GM18508 (cell line): ENCODE results near the gene PRKG1.
"Not testable (repeated sequence)": the region's sequence is repeated elsewhere in the genome, so short reads cannot be mapped to it uniquely, and the experiment has no call there.

Experiments
- ATAC-seq: cut with Tn5 transposase; IDR thresholded peaks from one replicate; pipeline ENCODE4 v1.9.1; 2021; ENCODE audit warnings: moderate number of reproducible peaks; ENCODE audit not compliant: insufficient read depth, unreplicated experiment

PRKG1 gene

DNA sequence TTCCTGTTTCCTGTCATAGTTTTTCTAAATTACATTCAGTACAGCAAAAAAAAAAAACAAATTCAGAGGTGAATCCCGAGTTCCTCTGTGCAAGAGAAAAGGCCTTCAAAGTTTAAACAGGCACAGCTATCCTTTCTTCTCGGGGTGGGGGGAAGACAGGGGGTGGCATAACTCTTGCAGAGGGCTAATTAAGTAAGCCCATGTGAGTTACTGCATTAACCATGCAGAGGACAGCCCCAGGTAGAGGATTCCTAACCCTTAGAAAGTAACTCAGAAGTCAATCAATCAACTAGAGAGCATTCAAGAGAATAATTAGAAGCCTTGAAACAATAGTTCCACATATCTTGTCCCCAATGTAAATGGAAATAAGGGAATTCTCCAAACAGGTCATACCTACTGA, 454.2 kb downstream of the PRKG1 start:
- no peak for ATAC-seq

DNA sequence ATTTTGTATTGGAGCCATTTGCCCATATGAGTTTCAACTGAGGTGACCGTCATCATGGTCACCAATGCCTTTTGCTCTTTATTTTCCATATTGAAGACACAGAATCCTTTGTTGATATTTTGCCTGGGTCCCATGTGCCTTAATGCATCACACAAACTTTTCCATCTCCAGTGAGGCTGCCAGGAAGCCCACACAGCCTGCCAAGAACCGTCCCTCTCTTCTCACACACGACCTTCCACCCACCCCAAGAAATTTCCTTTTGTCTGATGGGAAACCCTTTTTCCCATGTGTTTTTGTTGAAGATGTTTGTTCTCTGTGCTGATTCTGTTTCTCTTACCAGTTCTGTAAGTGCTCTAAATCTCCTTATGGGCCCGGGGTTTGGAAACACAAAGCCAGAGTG, 456.3 kb downstream of the PRKG1 start:
- no peak for ATAC-seq

DNA sequence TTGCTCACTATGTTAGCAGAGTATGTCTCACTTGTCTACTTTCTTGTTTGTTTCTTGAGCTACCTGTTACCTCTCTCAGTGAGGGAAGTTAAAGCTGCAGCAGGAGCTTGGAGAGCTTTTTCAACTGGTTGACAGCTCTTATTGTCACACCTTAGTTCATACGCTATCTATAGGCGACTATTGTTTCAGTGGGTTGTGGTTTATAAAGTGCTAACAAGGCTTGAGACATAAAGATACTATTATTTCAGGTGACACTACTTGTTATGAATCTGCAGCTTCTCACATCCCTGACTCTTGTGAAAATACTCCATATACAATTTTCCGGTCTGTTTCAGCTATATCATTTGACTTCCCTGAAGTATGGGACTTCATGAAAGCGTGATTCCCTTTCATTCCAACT, 457.8 kb downstream of the PRKG1 start:
- ATAC-seq, result no peak

DNA sequence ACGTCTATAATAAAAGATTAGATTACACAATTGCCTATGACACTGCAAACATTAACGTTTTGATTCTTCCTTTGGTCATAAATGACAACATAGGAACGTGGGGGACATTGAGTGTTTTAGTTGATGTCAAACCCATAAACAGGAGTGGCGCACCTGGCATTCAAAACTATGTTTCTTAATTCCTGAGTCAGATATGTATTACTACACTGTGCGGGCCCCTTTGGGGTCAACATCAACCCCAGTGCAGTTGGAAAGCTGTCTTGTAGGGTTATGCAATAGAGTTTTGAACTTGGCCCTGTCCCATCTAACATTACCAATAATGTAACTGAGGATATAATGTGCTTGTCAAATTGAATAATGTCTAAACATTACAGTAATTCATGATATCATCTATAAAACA, 468.6 kb downstream of the PRKG1 start:
- ATAC-seq, result no peak

DNA sequence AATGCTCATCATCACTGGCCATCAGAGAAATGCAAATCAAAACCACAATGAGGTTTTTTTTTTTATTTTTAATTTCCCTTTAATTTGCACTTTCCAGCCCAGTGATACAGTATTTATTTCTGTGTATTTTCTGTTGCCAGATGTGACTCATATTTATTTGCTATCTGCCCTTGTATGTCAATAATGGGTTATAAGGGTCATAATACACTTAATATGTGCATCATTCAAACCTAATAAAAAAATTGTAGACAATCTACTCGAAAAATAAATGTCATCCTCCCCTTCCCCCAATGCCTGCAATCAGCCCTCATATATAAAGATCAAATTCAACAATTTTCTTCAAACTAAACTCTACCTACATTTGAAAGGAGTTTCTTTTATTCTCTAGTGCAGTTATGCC, 470.6 kb downstream of the PRKG1 start:
- ATAC-seq, result no peak

DNA sequence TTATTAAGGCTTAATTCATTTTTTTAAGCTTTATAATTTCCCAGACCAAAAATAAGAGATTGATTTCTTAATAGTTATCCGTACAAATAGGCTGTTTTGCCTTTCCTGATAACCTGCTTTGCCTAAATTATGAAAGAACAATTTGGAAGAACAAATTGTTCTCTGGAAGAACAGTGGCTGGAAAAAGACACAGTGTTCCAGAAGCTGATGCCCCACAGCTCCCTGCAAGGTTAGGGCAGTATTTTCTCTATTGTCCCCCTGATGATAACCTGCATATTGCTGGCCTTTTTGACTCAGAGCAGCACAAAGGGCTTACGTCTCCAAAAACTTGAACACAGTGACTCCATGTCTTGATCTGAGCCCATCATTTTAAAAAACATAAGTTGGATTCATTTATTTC, 473.7 kb downstream of the PRKG1 start:
- ATAC-seq, result no peak

DNA sequence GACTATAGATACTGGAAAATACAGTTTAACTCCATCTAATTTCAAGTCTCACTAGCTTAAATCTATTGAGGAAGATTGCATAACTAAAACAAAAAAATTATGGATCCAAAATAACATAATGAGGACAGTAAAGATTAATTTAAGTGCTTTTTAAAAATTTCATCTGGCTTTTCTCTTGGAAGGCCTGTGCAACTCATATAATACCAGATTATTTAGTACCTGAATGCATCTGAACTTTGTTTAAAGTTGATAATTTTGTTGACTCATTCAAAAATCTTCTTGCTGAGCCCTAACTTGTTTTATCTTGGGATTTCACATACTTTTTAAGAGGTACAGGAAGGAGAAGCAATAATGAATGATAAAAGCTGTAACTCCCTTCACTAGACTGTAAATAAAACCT, 478.6 kb downstream of the PRKG1 start:
- ATAC-seq, result no peak

DNA sequence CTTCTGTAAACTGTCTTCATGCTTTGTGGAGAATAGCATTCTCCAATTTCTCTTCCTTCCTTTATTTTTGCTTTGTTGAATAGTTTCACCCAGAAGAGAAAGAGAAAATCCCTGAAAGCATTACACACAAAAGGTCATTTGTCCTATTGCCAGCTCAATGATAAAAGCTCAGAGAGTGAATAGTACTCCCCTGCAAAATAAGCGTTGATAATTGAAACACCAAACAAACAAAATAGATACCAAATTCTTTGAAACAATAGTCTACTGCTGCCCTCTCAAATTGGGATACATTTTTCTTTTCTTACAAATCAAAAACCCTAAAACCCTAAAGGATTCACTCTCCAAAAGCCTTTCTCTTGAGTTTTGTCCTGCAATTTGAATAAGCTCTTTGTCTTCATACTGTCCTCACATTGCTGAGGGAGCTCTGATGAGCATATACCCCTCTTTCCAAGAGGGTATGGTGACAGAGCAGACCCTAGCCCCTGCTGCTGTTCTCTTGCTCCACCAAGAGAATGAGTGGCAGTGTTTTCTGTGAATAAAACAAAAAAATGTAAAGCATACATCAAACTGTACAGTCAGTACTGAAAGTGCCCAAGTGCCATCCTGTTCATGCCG, 490.7 kb downstream of the PRKG1 start:
- ATAC-seq, result no peak

DNA sequence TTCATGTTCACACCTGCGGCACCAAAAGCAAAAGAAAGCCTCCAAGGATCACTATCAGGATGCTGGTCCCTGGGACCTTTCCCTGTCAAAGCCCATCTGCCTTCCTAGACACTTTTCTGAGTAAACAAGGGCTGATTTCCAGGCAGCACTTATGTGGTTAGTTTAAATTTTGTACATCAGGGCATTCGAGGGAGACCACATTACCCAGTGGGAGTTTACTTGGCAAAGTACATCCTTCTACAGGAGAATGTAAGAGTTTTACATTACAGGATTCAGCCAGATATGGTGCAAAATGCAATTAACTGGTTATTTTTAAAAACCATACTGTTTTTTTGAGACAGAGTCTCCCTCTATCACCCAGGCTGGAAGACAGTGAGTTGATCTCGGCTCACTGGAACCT, 493.0 kb downstream of the PRKG1 start:
- ATAC-seq, result no peak

DNA sequence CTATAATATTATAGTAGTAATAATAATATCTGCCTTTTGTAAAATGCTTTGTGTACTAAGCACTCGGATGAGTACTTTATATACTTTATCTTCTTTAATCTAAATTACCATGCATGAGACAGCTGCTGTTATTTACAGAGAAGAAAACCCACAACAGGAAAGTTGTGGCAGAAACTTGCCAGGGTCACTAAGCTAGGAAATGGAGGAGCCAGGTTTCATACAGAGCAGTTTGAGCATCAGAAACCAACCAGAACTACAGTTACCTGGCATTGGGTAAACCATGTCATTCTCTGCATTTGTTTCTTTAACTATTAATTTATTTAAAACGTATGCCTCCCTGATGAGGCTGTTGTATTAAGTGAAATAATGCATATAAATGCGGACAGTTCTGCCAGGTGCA, 495.2 kb downstream of the PRKG1 start:
- no peak for ATAC-seq

DNA sequence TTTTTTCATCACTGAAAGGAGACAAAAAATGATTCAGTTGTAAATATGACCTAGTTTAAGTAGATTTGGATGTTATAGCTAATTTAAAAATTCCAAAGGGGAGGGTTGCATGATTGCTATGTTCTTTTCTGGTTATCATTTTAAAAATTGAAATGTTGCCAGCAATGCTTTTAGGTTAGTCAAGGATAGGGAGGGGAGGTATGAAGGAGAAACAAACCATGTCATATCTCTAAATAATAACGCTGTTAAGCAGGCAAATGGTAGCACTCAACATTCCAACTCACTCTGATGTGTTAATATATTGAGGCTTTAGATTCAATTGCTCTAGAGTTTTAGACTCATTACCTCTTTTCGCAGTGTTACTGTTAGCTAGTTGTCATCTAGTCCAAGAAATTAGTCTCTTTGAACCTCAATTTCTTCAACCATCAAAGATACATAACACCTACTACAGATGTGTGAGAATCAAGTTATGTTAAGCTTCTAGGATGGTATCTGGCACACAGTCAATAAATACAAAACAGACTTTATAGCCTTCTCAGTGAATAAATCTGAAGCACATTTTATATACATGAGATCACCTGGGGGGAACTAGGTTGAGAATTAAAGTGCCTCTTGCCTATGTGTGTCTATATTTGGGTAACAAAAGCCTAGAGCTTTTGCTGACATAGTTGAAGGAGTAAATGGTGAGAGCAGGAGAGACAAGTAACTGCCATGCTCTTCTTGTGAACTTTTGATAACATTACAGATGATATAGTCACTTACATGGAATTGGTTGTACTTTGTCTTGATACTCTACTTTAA, 500.2 kb downstream of the PRKG1 start:
- ATAC-seq, result no peak

DNA sequence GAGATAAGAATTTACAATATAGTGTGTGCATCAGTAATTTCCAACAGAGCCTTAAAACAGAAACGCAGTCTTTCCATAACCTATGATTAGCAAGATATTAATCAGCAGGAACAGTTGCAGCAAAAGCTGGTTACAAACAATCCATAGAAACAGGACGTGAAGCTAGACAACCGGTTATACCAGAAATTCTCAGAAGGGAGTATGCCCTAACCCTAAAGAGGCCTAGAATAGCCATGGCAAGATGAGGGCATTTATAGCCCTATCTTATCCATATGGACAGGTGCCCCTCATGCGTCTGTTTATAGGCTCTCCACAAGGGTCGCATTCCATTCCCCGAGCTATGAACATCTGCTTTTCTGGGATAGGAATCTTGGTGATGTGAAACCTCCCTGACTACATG, 506.9 kb downstream of the PRKG1 start:
- ATAC-seq, result not testable (repeated sequence)

DNA sequence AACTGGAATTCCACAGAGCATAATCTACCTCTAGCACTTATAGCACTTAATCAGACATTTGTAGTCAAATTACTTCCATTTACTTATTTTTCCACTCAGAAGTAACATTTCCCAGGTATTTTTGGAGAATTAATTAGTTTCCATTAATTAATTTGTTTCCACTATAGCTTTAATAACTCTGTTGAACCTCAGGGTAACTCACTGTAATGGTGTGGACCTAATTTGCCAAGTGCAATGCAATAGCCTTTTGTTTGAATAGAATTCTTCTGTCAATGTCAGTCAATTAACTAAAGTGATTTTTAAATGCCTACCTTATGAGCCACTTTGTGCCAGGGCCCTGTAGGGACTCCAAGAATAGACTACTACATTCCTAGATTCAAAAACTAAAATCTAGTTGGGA, 509.7 kb downstream of the PRKG1 start:
- no peak for ATAC-seq

DNA sequence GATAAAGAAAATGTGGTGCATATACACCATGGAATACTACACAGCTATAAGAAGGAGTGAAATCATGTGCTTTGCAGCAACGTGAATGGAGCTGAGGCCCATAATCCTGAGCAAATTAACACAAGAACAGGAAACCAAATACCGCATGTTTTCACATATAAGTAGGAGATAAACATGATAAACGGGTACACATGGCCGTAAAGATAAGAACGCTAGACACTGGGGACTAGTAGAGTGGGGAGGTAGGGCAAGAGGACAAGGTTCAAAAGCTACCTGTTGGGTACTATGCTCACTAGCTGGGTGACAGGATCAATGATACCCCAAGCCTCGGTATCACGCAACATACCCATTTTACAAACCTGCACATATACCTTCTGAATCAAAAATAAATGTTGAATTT, 511.5 kb downstream of the PRKG1 start:
- ATAC-seq, result no peak

DNA sequence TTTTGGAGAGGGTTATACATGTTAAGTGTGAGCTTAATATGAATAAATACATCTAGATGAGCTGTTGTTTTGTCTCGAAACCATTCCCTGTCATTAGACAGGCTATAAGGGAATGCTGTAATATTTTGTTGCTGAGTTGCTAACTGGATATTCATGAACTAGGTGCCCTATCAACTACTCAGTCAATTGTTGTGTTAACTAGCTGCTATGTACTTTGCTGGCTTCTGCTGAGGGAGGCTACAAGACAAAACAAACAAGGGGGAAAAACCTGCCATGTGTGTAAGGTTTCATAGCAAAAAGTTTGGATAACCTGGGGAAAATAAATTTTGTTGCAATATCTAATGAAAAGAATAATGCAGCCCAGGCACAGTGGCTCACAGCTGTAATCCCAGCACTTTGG, 514.7 kb downstream of the PRKG1 start:
- no peak for ATAC-seq

DNA sequence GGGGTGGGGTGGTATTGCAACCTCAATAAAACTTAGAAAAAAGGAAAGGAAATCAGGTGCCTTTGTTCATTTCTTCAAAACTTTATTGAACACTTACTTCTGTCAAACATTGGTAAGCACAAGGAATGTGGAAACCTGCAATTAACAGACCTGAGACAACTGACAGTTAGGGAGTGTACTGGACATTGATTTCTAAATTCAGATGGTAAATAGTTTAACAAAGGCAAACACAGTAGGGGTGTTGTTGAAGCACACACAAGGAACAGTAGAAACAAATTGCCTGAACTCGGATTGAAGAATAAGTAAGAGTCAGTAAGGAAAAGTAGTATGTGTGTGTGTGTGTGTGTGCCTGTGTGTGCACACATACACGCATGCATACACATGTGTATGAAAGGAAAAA, 516.5 kb downstream of the PRKG1 start:
- no peak for ATAC-seq

DNA sequence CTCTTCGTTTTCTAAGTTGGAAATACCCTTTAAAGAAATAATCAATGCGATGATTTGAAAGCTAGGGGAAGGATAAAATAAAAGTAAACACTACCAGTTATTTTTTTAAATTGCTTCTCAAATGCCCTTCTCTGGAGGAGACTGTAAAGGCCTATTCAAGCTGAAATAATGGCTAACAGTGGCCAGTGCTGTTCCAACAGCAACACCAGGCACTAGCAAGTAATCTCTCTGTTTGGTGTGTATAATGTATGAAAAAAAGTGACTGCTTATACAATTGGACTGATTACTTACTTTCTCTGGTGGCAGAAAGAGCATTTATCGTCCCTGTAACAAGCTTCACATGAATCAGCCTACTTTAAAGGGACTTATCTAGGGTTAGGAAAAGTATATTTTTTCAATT, 522.4 kb downstream of the PRKG1 start:
- no peak for ATAC-seq

DNA sequence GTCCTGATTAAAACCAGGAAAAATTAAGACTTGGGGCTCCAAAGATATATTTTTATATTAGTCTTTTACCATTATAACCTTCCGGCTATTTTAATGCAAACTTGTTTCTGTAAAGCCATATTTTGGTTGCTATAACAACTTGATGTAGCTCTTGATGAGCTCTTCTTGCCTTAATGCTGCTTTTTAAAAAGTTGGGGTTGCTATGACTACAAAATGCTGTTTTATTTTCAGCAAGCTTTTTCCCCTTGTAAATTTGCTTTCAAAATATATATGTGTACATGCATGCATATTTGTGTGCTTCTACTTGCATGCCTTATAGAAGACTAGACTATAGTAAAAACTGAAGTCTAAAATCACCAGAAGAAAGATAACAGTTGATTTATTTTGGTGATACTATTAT, 525.4 kb downstream of the PRKG1 start:
- ATAC-seq, result no peak

DNA sequence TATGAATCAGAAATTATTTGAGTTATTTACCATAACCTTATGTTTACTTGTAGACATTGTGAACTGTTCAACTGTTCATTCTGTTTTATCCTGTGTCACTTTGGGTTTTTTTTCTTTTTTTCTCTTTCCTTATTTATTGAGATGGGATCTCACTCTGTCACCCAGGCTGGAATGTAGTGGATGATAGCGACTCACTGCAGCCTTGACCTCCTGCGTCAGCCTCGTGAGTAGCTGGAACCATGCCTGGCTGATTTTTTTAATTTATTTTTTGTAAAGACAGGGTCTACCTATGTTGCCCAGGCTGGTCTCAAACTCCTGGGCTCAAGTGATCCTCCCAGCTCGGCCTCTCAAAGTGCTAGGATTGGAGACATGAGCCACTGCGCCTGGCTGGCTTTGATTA, 528.0 kb downstream of the PRKG1 start:
- no peak for ATAC-seq

DNA sequence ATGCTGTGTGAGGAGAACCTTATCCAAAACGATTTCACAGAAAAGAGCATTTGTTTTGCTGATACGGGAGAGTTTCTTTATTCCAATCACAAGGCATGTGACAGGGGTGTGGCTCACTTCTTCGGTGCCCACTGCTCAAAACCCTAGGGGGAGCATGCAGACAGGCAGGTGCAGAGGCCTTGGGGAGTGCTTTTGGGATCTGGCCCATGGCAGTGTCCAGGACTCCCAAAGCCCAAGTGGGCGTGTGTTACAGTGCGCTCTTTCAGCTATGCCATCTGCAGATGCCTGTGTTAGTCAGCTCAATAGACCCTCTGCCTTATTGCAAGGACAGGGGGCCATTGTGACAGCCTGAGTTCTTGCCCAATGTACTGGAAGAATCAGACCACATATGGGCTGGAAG, 530.3 kb downstream of the PRKG1 start:
- ATAC-seq, result no peak

DNA sequence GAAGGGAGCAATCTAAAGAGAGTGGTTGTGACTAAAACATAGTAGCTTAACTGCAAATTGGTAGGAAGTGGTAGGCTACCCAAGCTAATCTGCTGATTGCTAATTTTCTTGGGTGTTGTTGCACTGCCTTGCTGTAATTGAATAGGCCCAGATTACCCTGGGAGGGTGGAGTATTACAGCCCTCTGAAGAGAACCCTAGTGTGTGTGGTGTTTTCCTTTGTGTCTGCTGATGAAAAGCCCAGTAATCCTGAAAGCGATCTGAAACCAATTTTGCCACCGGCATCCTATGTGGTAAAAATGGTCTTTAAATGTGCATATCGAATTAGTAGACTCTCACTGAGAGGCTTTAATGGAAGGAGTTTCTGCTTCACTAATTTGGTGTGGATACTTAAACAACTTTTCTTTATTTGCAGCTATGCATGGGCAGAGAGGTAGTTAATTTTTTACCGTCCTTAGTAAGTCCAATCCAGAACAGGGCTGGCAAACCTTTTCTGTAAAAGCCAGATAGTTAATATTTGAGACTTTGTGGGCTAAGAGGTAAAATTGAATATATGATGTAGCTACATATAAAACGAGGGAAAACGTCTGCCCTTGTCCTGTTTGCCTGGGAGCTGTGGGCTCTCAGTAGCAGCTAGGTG, 532.7 kb downstream of the PRKG1 start:
- no peak for ATAC-seq

DNA sequence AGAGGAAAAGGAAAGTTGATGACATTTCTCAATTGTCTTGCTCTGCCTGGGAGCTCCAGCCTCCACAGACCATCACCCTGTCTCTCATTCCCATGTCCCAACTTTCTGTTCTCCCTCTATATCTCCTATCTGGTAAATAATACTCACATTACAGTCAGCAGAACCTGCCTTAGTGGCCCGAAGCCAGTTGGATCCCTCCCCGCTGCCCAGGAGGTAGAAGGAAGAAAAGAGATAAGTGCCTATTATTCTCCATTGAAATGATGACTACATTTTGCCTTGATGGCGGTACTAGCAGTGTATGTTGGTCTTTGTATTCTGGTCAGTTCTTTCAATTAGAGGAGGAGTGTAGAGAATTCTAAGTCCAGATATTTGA, 533.2 kb downstream of the PRKG1 start:
- no peak for ATAC-seq
